Upper lobe of right lung (tissue), 1 donor: Measurements from ENCODE around the gene AK9. TPM values are rescaled to one million over a fixed set of nuclear protein-coding genes. Genes with fewer than 3 reads are reported as not detected.
A peak's percentile ranks its signal among the peaks of the same experiment; 100 is the strongest.

ENCODE experiments used
- ATAC-seq: fragments of 200-7000 bp; cut with Tn5 transposase; one replicate; pipeline ENCODE4 v1.9.1; 2020; ENCODE audit warnings: mild to moderate bottlenecking, moderate library complexity
- DNase-seq: peaks from one replicate; pipeline ENCODE4 v3.0.0-alpha.2; 2020
- H3K27ac ChIP-seq: fragments of 200-600 bp; one replicate; pipeline ENCODE4 v1.8.0; 2022
- H3K27me3 ChIP-seq: fragments of 200-600 bp; one replicate; pipeline ENCODE4 v1.8.0; 2022; ENCODE audit warnings: mild to moderate bottlenecking
- H3K36me3 ChIP-seq: fragments of 200-600 bp; one replicate; pipeline ENCODE4 v1.8.0; 2022
- H3K4me1 ChIP-seq: fragments of 200-600 bp; one replicate; pipeline ENCODE4 v1.8.0; 2022
- H3K4me3 ChIP-seq: fragments of 200-600 bp; one replicate; pipeline ENCODE4 v1.8.0; 2022; ENCODE audit warnings: mild to moderate bottlenecking
- H3K9me3 ChIP-seq: fragments of 200-600 bp; one replicate; pipeline ENCODE4 v1.8.0; 2022
- intact Hi-C: fragments of 100-400 bp; cut with DNase I; formaldehyde crosslinking; loops from one replicate; pipeline ENCODE4 v1.11.0; 2022
- total RNA-seq: library from RNA; stranded (reverse); fragmentation: NEBNext Ultra II Directional; extraction: Animal tissue kit (Norgen Biotek cat#: 25700); gene quantifications from one replicate; pipeline ENCODE4 v1.2.1, GENCODE V29; 2021
- TF ChIP-seq, protein P1 (sequence below): fragments of 200-600 bp; IDR thresholded peaks from one replicate; pipeline ENCODE4 v1.8.0; 2022; ENCODE audit warnings: antibody characterized with exemption
- donor health status: DM: no; HTN: yes; CAD: no; lungs with severe emphysema.

AK9 gene
- total RNA-seq, 1 donor from 2014 or later = 8.8 TPM

DNA sequence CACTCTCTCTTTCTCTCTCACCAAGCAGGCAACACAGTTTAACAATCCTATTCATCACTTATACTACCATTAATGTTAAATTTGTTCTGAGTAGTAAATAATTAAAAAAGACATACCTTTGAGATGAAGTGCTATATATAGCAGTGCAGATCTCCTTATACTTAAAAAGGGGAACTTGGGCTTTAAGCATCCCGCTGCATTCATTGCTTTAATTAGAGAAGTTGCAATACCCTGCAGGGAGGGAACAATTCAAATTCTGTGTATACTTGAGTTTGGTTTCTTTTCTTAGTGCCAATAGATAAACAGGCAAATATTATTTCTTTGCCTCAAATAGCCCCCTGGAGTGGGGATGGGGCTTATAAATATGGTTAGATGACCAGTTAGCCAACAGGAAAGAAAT, 197.1 kb downstream of the AK9 start:
- no peaks in the 10 kb centered on the region for H3K9me3 ChIP-seq
- ATAC-seq (no peak), DNase-seq (no peak)
- no peaks in the 10 kb centered on the region for H3K27me3 ChIP-seq
- TF ChIP-seq, protein P1, sequence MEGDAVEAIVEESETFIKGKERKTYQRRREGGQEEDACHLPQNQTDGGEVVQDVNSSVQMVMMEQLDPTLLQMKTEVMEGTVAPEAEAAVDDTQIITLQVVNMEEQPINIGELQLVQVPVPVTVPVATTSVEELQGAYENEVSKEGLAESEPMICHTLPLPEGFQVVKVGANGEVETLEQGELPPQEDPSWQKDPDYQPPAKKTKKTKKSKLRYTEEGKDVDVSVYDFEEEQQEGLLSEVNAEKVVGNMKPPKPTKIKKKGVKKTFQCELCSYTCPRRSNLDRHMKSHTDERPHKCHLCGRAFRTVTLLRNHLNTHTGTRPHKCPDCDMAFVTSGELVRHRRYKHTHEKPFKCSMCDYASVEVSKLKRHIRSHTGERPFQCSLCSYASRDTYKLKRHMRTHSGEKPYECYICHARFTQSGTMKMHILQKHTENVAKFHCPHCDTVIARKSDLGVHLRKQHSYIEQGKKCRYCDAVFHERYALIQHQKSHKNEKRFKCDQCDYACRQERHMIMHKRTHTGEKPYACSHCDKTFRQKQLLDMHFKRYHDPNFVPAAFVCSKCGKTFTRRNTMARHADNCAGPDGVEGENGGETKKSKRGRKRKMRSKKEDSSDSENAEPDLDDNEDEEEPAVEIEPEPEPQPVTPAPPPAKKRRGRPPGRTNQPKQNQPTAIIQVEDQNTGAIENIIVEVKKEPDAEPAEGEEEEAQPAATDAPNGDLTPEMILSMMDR = no peak
- intact Hi-C loops = no loop called here
- H3K27ac ChIP-seq = no peak overlapping the region
- no peaks in the 10 kb centered on the region for H3K36me3 ChIP-seq
- peaks cover 5% of the 10 kb centered on the region for H3K4me1 ChIP-seq
- H3K4me3 ChIP-seq = no peak overlapping the region

DNA sequence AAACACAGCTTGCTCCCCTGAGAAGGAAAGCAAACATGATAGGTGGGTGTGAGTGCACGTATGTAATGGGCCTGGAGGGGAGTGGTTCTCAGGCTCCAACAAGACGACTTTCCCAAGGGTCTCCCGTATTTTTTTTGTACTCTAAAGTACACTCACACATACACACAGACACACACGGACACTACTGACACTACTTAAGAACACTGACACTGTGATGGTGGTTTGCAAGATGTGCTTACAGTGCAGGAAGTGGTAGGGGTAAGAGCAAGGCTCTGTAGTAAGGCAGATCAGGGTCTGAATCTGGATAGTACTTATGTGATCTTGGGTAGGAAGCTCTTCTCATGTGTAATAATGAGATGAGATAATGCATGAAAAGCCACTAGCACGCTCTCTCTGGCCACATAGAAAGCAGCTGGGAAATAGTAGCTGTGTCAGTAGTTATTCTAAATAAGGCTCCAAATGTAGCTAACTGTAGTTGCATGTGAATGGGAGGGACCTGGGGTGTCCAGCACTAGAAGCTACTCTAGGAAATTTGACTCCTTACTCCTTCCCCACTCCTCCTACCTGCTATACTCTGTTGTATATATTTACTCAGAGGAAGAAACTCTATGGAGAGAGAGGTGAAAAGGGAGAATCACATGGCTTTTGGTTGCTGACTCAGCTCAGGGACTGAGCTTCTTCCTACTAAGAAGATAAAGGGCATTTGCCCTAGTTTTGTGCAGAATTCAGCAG, 199.6 kb downstream of the AK9 start:
- Histone ChIP-seq H3K36me3 (no peaks in the 10 kb centered on the region), H3K27me3 (no peaks in the 10 kb centered on the region), H3K9me3 (no peaks in the 10 kb centered on the region), H3K4me1 (peaks cover 5% of the 10 kb centered on the region), H3K4me3 (no peak overlapping the region), H3K27ac (peak overlapping the region; percentile 42)
- DNase-seq (no peak), ATAC-seq (peak; percentile 61)
- TF ChIP-seq, protein P1 = no peak
- intact Hi-C loops = no loop called here

DNA sequence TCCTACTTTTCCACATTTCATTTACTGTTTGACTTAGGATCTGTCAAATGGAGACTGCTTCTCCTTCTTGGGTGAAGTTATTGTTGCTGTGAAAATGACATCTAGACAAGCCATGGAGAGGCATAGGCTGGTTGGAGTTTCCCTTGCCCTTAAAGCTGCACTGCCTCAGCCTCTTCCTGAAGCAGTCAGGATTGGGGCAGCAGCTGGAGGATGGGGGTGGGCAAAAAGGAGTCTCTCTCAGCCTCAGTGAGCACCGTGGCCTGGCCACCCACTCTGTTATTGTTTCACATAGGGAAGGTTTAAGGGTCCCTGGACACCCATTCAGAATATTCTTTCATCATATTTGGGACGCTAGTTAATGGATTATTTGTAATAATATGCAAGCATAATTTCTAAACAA, 200.3 kb downstream of the AK9 start:
- no peak for ATAC-seq
- TF ChIP-seq, protein P1 = no peak

DNA sequence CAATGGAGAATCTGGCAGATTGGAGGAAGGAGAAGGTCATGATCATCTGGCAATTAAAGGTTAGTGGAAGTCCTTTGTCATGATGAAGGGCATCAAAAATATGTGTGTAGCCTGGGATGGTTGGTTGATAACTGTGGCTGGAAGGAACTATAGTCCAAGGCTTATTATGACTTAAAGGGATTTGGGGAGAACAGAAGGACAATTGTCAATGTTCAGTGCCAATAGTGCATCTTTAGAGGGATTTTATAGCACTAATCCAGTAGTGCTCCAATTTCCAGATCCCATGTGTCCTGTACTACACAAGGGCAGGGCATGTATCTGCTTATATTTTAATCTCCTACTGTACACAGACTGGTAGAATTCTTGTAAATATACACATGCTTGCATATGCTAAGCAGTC, 203.0 kb downstream of the AK9 start:
- intact Hi-C loops = no loop called here
- H3K27me3 ChIP-seq = no peaks in the 10 kb centered on the region
- TF ChIP-seq, protein P1 = no peak
- H3K4me1 ChIP-seq = peaks cover 5% of the 10 kb centered on the region
- H3K4me3 ChIP-seq = no peak overlapping the region
- H3K36me3 ChIP-seq = no peaks in the 10 kb centered on the region
- no peak overlapping the region for H3K27ac ChIP-seq
- no peaks in the 10 kb centered on the region for H3K9me3 ChIP-seq
- no peak for ATAC-seq
- DNase-seq = no peak

More for the DNA sequence above, 200.3 kb downstream of the AK9 start:
- Histone ChIP-seq H3K27ac (peak overlapping the region; percentile 24), H3K4me1 (peaks cover 5% of the 10 kb centered on the region), H3K4me3 (no peak overlapping the region), H3K27me3 (no peaks in the 10 kb centered on the region), H3K36me3 (no peaks in the 10 kb centered on the region), H3K9me3 (no peaks in the 10 kb centered on the region)
- DNase-seq = no peak
- intact Hi-C loops = no loop called here

DNA sequence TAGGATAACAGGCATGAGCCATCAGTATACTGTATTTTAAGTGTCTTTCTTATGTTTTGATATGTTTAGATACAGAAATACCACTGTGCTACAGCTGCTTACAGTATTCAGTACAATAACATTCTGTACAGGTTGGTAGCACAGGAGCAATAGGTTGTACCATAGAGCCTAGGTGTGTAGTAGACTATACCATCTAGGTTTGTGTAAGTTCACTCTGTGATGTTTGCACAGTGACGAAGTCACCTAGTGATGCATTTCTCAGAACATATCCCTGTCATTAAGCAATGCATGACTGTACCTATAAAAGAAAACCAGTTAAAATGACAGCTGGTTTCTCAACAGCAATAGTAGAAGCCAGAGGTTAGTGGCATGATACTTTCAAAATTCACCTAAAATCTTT, 204.9 kb downstream of the AK9 start:
- no peak for DNase-seq

More for the DNA sequence above, 204.9 kb downstream of the AK9 start:
- TF ChIP-seq, protein P1 = no peak
- no peaks in the 10 kb centered on the region for H3K27me3 ChIP-seq
- peaks cover 11% of the 10 kb centered on the region for H3K4me1 ChIP-seq
- no peak overlapping the region for H3K27ac ChIP-seq
- intact Hi-C loops = no loop called here
- no peak overlapping the region for H3K4me3 ChIP-seq
- H3K36me3 ChIP-seq = peaks cover 2% of the 10 kb centered on the region
- ATAC-seq = no peak
- no peaks in the 10 kb centered on the region for H3K9me3 ChIP-seq
